Activated CD4-positive, alpha-beta T cell treated with anti-CD3 and anti-CD28 coated beads for 24 hours (primary cell): ENCODE measurements around the gene LRRC8D.
"Not testable (repeated sequence)": the region's sequence is repeated elsewhere in the genome, so short reads cannot be mapped to it uniquely, and the experiment has no call there.

Experiments used
- DNase-seq, 2 donors: peaks; one replicate each; pipeline ENCODE4 v3.0.0-alpha.2; 2020; ENCODE audit warnings: low read depth in 2 of 2

Gene LRRC8D

DNA sequence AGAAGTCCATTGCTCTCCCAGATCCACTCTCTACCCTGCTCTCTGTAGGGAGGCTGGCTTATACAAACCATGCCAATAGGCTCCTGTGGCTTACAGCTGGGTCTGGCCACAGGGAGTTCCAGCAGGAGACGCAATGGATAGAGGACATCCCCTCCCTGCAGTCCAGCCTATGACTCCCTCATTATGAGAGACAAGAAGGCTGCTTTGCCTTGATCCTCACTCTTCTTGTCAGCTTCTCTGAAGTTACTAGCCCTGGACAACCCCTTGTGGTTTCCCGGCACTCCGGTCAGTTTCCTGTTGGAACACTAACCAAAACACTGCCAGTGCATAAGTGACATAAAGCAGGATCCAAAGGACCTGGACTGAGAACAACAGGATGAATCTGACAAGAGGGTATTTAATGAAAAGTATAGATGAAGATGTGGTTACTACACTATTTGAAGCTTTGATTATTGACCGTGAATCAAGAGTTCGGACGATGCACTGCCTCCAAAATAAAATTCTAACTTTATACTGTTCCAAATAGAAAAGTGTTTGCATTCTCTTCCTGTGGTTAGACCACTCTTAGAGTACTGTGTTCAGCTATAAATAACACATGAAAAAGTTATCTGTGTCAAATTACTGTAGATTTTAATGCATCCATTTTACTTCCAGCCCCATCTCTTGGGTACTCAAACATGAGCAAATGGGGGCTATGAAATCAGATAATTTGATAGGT lies 141.4 kb downstream of the LRRC8D start:
- DNase-seq, result no peak

- no peak for DNase-seq
Observed at GRCh38 chr1:89962742-89963075, 141.9 kb downstream of the LRRC8D start.

DNA sequence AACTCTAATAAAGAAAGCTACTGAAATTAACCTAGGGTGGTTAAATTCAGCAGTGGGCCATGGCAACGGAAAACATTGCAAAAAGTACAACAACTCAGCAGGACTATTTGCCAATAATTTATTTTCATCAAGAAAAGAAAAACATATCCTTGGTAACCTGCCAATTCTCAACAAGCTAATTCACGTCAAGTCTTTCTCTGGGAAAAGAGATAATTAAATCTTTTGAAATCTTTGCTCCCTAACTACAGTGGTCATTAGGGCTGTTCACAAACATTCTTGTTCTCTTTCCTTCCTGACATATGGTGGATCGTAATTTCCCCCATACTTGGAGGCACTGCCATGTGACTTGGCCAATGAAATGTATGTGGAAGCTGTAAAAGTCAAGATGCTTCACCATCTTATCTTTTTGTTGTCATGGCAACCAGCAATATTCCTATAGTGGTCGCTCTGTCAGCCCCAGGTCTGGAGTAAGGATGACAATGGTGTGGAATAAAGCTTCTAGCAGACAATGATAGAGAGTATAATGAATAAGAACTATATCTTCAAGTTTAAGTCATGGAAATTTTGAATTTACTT lies 144.4 kb downstream of the LRRC8D start:
- DNase-seq, result no peak

DNA sequence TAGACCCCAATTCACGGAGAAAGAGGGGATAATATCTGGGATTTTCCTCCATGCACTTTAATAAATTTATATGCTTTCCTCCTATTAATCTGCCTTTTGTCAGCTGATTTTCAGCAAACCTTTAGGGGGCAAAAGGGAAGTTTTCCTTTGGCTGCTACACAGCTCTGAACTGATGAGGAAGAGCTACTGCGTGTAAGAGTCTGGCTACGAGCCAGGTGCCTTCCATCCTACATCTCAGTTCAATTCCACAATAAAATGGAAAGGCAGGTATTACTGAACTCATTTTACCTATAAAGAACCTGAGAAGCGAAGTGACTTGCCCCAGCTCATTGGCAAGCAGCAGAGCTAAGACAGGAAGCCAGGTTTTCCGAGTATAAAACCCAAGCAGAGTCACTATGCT lies 145.8 kb downstream of the LRRC8D start:
- DNase-seq, result no peak

DNA sequence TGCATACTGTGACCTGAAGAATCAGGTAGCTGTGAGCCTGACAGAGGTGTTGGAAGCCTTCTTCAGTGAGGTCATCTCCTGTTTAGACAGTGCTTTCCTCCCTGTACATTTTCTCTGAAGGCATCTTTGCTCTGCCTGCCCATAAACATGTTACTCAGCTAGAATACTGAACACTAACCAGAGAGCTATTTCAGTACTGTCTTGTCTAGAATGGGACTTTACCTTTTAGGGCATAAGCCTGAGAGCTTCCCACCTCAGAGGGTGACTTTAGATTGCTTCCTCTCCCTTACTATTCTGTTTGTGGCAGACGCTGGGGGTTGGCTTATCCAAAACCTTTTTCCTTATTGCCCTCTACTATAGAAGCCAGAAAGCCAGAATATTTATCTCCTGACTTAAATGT lies 150.8 kb downstream of the LRRC8D start:
- no peak for DNase-seq

- DNase-seq, result no peak
Observed at GRCh38 chr1:89972024-89972423, 151.2 kb downstream of the LRRC8D start.

- DNase-seq, result no peak
Observed at GRCh38 chr1:89973471-89974127, 152.8 kb downstream of the LRRC8D start.

DNA sequence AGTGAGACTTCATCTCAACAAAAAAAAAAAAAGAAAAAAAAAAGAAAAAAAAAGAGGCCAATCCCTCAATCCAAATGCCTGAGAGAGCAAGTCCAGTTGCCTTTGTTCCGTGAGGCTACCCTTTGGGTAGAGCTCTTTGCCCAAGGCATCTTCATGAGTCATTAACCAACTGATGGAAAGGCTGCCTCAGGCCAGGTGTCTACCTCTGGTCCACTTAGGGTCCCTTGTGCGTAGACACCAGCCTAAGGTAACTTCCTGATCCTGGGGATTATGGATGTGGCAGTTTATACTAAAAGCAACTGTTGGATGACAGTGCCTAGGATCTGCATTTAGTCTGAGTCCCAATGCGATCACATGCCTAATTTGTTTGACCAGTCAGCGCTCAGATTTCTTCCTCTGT lies 153.4 kb downstream of the LRRC8D start:
- DNase-seq, result no peak

DNA sequence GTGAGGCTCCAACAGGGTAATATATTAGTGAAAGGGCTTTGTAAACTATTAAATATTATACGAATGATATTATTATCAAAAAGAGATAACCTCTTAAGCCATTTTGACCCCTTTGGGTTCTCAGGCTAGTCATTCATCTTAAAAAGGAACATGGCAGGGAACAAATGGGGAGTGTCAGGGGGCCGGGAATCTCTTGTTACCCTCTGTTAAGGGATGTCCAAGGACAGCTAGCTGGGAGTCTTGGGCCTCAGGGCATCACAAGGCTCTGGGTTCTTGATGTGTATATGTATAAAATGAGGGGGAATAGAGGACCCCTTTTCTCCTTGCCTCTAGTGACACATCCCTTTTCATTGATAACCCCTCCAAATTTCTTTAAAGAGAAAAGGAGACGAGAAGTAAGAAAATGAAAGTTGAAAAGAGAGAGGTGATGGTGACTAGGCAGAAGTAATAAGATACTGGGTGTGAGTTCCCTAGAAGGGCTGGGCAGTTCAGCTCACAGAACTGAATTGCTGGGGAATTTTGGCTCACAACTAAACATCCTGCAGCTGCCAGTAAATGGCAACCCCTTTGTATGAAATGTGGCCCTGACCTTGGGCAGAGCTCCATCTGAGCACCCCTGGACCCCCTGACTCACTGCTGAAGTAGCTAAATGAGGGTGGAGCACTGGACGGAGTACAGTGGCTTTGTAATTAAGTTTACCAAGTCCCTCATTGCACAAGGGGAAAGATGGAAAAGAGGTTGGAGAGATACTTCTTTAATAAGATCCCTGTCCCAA lies 154.1 kb downstream of the LRRC8D start:
- no peak for DNase-seq

- no peak for DNase-seq
Observed at GRCh38 chr1:89975540-89976125, 154.8 kb downstream of the LRRC8D start.

GRCh38 chr1:89978755-89979154 lies 157.9 kb downstream of the LRRC8D start:
- no peak for DNase-seq

GRCh38 chr1:89980605-89981004 lies 159.8 kb downstream of the LRRC8D start:
- DNase-seq, result no peak

GRCh38 chr1:89982846-89983245 lies 162.0 kb downstream of the LRRC8D start:
- DNase-seq, result not testable (repeated sequence)

- DNase-seq, result not testable (repeated sequence)
Observed at GRCh38 chr1:89984564-89985116, 163.8 kb downstream of the LRRC8D start.

GRCh38 chr1:89986020-89986419 lies 165.2 kb downstream of the LRRC8D start:
- DNase-seq, result no peak
